ENCODE measurements around the gene GOLT1B.

Gene GOLT1B

DNA sequence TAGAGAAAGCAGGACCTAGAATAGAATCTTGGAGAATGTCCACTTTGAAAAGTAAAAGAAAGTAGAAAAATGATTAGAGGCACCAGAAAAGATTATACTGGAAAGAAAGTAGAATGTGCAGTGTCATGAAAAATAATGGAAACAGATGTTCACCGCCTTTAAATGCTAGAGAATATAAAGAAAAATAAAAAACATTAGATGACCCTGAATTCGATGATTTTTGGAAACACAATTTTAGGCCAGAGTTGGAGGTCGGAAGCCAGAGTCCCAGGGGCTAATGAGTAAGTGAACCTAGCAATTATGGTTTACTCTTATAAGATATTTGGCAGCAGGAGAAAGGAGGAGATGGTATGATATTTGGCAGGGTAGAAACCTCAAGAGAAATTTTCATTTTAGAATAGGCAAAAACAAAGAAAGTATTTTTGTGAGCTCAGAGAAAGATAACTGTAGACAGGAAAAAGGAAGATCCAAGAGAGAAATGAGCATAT lies 65.4 kb downstream of the GOLT1B start:
- DNase-seq, result no peak
